GM18526 (cell line): ENCODE results near the gene STK40.
A peak's percentile ranks its signal among the peaks of the same experiment; 100 is the strongest.

Source experiments
- POLR2A ChIP-seq: IDR thresholded peaks from 3 replicates; pipeline ENCODE4 v1.6.1; 2011; ENCODE audit not compliant: insufficient read length; ENCODE audit errors: extremely low read depth

The STK40 gene

GRCh38 chr1:36406440-36406839 is 20.7 kb upstream of the STK40 start:
- TF ChIP-seq POLR2A = no peak

GRCh38 chr1:36402504-36402890 is 16.8 kb upstream of the STK40 start:
- no peak for TF ChIP-seq POLR2A

GRCh38 chr1:36401602-36402503 is 16.1 kb upstream of the STK40 start:
- TF ChIP-seq POLR2A = no peak

- no peak for TF ChIP-seq POLR2A
Observed at GRCh38 chr1:36400825-36401601, 15.3 kb upstream of the STK40 start.

GRCh38 chr1:36400514-36400824 is 14.7 kb upstream of the STK40 start:
- TF ChIP-seq POLR2A = no peak

- no peak for TF ChIP-seq POLR2A
Observed at GRCh38 chr1:36398370-36398977, 12.8 kb upstream of the STK40 start.

- peak; percentile 72 for TF ChIP-seq POLR2A
Observed at GRCh38 chr1:36397378-36398230, 11.9 kb upstream of the STK40 start, which contains the start of gene LSM10. LSM10 (minus strand) TSS chr1:36397908; CDS start chr1:36394129, 3,779 bp downstream.

- no peak for TF ChIP-seq POLR2A
Observed at GRCh38 chr1:36397083-36397377, 11.3 kb upstream of the STK40 start.

- no peak for TF ChIP-seq POLR2A
Observed at GRCh38 chr1:36396359-36396758, 10.6 kb upstream of the STK40 start.

- no peak for TF ChIP-seq POLR2A
Observed at GRCh38 chr1:36393686-36394085, 8.0 kb upstream of the STK40 start.

- TF ChIP-seq POLR2A = no peak
Observed at GRCh38 chr1:36392836-36393235, 7.1 kb upstream of the STK40 start.

GRCh38 chr1:36391271-36391670 is 5.5 kb upstream of the STK40 start:
- no peak for TF ChIP-seq POLR2A

- no peak for TF ChIP-seq POLR2A
Observed at GRCh38 chr1:36390411-36390810, 4.7 kb upstream of the STK40 start.

- TF ChIP-seq POLR2A = no peak
Observed at GRCh38 chr1:36389999-36390398, 4.3 kb upstream of the STK40 start.

GRCh38 chr1:36389261-36389660 is 3.5 kb upstream of the STK40 start:
- no peak for TF ChIP-seq POLR2A
